HG03159 (cell line): ENCODE results near the gene TSPYL4.
"Not testable (repeated sequence)": the region's sequence is repeated elsewhere in the genome, so short reads cannot be mapped to it uniquely, and the experiment has no call there.

ENCODE experiments used
- ATAC-seq: cut with Tn5 transposase; IDR thresholded peaks from one replicate; pipeline ENCODE4 v1.9.1; 2021; ENCODE audit warnings: mild to moderate bottlenecking, moderate library complexity; ENCODE audit not compliant: unreplicated experiment

Gene TSPYL4

DNA sequence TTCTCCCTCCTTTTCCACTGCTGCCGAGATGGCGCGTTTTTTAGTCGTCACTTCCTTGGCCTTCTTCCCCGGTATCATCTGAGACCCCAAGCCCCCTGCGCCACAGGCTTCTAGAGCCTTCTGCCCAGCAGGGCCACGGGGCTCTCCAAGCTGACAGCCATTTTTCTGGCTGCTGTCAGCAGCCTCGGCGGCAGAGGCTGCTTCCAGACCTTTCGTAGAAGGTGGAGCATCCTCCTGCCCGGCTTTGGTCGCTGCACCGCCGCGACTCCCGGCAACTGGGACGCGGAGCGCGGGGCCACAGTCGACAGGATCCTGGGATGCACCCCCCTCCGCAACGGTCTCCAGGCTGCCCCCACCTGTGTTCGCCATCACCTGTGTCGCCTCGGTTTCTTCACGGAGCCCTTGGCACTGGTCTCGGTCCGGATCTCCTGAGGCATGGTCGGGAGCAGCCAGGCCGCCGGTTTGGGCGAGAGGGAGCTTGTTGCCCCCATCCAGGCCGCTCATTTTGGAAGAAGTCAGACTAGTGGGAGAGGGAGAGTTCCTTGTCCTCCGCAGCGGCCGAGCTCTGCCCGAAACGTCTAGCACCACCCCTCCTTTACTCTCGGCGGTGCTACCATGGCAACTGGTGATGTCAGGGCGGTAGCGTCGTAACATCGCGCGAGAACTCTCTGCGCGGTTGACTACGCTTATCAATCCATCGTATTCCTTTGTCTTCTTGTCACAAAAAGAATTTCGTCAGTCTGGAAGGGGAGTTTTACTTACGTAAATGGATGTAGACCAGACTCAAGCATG, at the start of gene TSPYL4:
Gene TSPYL4, minus strand, starts transcription at position 571 of the 792 bp plus-strand sequence. Its CDS starts 67 bp downstream, at position 504.
- peak; percentile 100 for ATAC-seq

DNA sequence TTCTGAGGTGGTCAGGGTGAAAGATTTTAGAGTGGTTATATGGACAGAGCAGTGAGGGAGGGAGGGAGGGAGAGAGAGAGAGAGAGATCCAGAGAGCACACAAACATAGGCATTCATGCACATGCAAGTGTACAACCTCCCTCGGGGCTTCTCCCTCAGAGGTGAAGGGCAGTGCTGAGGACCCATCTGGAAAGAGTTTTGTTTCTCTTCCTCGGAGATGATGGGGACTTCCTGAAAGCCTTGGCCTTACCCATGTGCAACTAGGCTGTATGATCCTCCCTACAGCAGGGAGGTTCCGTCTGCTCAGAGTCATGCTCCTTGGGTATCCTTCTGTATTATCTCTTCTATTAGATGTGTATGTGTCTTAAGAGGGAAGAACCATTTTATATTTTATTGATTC, 47.2 kb upstream of the TSPYL4 start:
- no peak for ATAC-seq

DNA sequence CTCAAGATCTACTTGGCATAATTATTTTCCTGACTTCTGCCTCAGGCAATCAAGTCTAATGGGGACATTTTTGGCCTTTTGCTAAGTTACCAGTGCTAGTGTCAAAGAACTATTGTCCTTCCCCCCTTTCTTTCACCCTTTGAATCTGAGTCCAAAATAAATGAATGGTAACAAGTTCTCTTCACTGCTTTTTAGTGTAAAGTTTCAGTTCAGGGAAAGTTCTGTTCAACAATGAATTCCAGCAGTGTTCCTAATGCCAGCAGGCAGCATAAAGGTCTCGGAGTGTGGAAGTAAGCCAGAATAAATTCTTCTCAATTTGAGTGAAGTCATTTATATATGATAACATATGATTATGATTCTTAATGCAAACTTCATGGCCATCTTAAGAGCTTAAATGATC, 46.7 kb upstream of the TSPYL4 start:
- no peak for ATAC-seq

DNA sequence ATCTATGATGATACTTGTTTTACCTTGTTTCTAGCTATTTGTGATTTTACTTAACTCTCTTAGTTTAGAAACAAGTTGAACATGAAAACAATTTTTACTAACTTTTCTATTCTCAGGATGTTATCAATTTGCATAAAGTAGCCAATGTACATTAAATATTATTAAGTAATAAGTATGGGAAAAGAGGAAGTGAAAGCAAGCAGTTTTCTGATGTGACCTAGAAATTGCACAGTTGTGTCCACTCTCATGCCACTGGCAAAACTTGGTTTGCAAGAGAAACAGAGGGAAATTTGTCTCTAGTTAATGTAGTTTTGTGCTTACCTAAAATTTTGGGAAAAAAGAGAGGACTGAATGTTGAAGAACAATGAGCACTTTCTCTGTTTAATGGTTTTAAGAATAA, 45.1 kb upstream of the TSPYL4 start:
- peak; percentile 57 for ATAC-seq

DNA sequence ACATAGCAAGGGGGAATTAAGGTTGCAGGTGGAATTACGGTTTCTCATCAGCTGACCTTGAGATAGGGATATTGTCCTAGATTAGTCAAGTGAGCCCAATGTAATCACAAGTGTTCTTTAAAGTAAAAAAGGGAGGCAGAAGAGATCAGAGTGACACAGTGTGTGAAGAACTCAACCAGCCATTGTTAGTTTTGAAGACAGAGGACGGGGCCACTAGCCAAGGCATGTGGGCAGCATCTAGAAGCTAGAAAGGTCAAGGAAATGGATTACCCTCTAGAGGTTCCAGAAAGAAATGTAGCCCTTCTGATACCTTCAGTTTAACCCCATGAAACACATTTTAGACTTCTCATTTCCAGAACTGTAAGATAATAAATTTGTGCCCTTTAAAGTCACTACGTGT, 44.4 kb upstream of the TSPYL4 start:
- no peak for ATAC-seq

DNA sequence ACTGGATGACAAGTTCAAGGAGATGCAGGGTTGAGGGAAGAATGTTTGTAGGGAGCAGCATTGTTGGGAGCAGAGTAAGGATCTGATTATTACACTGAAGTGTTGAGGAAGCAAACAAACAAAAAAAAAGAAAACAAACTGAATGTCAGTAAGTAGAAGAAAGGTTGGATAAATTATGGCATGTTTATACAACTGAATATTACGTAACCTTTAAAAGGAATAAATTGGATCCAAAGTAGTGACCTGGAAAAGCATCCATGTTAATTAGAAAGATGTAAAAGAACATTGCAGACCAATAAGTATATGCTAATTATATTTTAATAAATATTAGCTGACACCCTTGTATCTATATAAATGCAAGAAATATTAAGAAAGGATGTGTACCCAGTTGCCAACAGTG, 38.7 kb upstream of the TSPYL4 start:
- ATAC-seq = no peak

DNA sequence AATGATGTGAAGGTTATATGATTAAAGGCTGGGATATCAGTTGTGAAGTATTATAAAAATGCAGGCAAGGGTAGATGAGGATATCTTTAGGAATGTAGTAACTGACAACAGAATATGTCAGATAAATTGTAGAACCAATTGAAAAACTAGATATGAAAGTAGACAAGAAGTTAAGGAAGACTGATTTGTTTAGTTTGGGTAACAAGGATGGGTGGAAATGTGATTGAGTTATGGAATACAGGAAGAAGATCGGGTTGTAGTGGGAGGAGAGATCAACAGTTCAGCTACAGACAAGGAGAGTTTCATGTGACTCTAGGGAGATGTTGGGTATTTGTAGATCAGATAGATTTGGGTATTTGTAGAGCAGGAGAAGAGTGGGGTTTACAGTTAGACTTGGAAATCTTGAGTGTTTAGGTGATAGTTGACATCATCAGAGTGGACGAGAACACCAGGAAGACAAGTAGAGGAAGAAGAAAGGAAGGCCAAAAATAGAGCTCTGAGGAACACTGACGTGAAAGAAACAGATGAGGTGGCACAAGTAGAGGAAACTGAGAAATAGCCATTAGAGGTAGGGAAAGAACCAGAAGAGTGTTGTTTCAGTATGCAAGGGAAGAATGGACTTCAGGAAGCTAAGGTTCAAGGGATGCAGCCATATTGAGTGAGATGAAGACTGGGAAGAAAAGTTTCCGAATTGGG, 38.0 kb upstream of the TSPYL4 start:
- ATAC-seq = no peak

DNA sequence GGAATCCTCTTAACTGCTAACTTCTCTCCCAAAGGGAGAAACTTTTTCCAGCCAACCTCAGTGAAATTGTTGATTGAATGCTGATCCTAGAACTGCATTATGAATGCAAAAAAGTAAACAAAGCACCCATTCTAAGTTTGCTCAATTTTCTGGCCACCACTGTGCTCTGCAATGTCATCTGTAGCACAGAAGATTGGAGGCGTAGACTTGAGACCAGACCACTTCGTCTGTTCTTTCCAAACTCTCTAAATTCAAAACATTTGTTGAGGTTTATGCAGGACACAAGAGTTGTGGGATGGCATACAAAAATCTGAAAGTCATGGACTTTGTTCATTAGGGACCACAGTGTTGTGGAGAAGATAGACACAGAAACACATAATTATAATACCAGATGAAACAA, 36.9 kb upstream of the TSPYL4 start:
- no peak for ATAC-seq

DNA sequence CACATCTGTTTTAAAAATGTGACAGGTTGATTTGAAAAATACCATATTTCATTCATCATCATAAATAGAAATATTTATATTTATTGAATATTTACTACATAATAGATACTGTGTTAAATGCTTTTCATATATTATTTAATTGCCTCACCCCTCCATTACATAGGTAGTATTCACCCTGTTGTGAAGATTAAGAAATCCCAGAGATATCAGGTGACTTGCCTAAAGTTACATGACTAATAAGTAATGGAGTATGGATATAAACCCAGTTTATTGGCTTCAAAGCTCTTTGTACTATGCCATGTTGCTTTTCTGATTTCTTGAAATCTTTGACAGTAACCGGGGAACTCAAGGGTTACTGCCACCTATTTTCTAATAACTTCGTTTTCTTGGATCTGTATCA, 36.0 kb upstream of the TSPYL4 start:
- no peak for ATAC-seq

DNA sequence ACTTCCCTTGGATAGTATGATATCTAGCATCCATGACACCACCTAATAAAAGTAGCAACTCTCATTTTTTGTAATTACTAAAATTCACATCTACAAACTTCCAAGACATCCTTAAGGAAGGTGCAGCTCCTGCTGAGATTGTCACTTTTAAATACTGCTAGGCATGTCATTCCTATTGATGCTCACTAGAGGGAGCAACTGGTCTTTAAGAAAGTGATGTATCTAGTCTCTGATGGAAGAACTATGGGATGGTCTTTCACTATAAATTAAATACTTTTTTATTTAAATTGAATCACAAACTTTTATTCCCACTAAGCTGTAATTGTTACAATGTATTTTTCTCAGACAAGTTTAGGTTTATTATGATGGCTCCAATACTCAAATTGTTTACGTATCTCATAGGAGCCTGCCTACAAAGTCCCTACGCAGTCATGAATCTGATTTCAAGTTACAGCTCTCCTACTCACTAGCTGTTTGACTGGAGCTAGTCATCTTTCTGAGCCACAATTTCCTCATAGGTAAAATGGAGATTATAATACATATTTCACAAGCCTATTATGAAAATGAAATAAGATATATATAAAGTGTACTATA, 33.9 kb upstream of the TSPYL4 start:
- no peak for ATAC-seq

DNA sequence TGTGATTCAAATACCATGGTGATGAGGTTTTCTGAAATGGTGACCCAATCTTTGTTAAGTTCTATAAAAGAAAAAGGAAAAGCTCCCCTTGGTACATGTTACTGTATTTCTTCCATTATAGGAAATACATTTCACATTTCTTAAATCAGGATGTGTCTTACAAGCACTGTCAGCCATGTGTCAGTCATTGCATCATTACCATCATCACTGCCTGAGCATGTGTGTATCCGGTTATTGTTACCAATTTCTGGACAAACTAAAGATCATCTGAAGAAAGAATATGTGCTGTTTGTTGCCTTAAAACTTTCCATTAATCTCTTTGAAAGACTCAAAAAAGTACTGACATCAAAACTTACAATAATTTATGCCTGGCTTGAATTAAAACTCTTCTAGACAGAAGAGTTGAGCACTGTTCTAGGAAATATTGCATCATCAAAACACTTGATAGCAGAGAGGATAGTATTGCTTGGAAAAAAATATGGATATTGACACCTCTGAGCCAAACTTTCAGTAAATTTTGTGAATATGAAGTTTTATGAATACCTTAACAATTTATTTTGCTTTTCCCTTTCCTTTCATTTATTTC, 33.0 kb upstream of the TSPYL4 start:
- no peak for ATAC-seq

DNA sequence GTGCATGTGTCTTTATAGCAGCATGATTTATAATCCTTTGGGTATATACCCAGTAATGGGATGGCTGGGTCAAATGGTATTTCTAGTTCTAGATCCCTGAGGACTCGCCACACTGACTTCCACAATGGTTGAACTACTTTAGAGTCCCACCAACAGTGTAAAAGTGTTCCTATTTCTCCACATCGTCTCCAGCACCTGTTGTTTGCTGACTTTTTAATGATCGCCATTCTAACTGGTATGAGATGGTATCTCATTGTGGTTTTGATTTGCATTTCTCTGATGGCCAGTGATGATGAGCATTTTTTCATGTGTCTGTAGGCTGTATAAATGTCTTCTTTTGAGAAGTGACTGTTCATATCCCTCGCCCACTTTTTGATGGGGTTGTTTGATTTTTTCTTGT, 31.1 kb upstream of the TSPYL4 start:
- ATAC-seq = not testable (repeated sequence)

DNA sequence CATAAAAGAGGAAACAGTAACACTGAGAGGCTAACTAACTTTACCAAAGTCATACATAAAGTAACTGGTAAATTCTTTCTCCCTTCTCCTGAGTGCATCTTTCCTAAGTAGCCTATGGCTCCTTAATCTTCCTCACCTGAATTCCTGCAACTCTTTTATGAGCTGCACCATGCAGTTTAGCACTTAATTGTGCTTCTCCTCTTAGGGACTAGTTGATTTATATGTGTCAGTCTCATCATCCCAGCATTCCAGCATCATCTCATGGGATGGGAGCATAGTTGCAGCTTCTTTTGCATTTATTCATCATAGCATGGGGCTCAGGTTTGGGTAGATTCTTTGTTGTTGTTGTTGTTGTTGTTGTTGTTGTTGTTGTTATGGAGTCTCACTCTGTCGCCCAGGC, 29.3 kb upstream of the TSPYL4 start:
- ATAC-seq = no peak

DNA sequence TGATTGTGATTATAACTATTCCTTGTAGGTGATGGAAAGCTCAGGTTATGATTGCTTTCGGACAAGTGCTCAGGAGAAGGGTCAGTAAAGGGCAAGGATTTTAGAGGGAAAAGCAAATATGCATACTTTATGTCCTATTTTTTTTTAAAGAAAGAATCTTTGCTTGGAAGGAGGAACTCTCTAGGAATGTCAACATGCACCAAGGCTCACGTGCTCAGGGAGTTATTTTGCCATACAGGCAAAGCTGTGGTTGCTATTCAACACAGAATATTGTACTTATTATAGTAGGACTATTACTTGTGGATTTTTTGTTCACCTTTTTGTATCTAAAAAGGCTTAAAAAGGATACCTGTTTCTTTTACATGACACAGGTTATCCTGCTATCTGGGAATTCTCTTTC, 28.8 kb upstream of the TSPYL4 start:
- ATAC-seq = no peak

DNA sequence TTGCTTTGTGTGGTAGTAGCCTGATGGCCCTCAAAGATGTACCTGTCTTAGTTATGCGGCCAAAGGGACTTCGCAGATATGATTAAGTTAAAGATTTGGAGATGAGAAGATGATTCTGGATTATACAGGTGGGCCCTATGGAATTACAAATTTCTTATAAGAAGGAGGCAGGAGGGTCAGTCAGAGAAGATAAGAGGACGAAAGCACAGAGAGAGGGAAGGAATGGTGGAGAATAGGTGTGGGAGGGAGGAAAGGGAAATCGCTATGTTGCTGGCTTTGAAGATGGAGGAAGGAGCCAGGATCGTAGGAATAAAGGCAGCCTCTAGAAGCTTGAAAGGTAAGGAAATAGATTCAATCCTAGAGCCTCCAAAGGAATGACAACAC, 27.1 kb upstream of the TSPYL4 start:
- ATAC-seq = no peak

DNA sequence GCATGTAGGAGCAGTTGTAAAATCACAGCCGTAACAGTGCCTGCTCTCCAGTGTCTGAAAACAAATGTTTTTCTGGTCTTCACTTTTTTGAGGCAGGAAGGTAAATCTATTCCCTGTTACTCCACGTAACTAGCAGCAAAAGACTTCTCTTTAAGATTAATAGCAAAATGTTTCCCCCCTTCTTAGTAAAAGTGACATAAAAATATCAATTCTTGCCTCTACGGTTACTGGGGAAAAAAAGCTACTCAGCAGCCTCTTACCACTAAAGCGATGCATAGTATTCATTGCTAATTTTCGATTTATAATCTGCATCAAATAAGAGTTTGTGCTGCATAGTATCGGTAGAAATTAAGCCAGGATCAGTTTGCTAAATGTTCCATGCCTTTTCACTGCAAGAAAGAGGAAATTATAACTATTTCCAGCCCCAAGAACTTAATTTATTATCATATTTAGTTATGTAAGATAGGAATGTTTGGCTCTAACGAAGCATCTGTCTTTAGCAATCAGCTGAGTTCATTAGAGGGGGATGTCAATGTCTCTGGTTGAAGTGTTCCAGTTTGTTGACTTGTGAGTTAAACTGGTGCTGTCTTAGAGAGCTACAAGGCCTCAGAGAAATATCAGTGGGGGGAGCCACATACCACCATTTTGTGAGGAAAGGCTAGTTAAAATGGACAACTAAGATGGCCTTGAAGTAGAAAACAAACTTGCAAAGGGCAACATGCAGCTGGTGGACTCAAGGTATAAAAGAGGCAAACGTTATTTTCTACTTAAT, 26.5 kb upstream of the TSPYL4 start:
- no peak for ATAC-seq

DNA sequence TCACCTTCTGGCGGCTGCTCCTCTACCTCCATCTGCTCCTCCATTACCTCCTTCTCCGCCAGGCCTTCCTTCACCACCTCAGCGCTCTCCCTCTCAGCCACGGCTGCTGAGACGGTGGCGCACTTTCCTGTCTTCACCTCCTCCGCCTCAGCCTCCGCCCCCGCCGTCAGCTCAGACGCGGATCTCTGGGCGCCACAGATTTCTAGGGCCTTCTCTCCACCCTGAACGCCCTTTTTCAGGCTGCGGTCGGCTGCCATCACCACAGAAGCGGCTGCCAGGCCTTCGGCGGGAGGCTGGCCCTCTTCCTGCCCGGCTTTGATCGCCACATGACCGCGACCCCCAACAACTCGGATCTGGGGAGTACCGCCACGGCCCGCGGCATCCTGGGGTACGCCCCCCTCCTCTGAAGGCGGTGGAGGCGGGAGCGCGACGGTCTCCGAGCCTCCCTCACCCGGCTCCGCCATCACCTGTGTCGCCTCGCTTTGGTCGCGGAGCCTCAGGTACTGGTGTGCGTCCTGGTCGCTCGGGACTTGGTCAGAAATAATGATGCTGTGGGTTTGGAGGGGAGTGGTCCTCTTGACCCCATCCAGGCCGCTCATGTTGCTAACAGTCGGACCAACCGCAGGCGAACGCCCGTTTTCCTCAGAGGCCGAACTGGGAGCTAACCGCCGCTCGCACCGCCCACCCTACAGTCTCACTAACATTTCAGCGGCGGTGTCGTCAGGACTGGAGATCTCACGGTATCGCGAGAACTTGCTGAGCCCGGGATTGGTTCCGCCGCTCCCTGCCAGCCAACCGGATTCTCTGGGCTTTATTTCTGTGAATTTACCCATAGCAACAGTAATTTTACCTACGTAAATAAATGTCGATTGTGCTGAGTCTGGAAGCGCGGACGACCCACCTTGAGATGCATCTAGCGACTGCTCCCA, 25.6 kb upstream of the TSPYL4 start, which contains the start of gene TSPYL1:
Gene TSPYL1, minus strand, starts transcription at position 699 of the 929 bp plus-strand sequence. Its CDS starts 100 bp downstream, at position 599.
- peak; percentile 95 for ATAC-seq

DNA sequence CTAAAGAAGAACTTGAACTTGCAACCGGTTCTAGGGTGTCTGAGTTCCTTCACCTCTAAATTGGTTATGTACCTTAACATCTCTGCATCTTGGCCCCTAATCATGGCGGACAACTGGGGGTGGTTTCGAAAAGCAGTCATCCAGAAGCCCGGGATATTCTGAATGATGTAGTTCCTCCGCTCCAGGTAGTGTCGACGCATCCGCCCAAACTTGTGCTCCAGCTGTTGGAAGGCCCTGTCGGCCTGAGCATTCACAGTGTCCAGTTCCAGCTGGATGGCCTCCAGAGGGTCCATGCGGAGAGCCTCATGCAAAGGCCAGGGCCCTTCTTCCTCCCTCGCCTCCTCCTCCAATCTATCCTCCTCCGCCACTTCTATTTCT, 25.0 kb upstream of the TSPYL4 start:
- no peak for ATAC-seq

DNA sequence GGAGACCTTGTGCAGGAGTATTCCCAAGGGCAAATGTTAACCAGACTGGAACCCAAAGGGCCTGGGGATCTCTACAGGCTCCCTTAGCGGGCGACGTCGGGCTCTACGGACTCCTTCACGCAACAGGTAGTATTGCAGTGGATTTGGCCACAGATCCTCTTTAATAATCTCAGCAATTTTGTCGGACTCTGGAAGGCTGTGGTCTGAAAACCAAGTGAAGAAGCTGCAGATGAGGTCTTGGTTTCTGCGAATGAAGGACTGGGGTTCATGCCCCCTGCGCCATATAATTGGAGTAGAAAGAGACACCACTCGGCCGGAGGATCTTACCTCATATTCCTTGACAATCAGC, 24.6 kb upstream of the TSPYL4 start:
- no peak for ATAC-seq

DNA sequence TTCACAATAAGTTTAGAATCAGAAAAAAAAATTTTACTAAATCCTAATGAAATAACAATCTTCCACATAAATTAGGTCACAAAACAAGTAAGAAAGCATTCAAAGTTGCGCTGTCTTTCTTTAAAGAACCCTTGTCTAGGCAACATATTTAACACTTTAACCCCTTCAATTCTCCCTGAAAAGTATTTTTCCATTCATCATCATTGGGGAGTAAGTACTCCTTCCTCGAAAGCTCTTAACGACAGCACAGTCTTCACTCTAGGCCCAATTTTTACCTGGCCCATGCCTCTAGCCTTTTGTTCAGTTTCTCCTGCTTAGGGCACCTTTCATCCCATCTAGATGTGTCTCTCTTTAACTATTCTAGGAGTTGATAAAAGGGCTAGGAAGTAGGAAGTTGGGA, 23.2 kb upstream of the TSPYL4 start:
- ATAC-seq = no peak
